ENCODE measurements around the gene RPL22. TPM values are rescaled to one million over a fixed set of nuclear protein-coding genes. Genes with fewer than 3 reads are reported as not detected.

Gene RPL22
- total and polyA plus RNA-seq, 2 of the 13 experiments (the other 11 are each of a cell fraction or from before 2014, with no cell fraction given): 214 to 545 TPM

DNA sequence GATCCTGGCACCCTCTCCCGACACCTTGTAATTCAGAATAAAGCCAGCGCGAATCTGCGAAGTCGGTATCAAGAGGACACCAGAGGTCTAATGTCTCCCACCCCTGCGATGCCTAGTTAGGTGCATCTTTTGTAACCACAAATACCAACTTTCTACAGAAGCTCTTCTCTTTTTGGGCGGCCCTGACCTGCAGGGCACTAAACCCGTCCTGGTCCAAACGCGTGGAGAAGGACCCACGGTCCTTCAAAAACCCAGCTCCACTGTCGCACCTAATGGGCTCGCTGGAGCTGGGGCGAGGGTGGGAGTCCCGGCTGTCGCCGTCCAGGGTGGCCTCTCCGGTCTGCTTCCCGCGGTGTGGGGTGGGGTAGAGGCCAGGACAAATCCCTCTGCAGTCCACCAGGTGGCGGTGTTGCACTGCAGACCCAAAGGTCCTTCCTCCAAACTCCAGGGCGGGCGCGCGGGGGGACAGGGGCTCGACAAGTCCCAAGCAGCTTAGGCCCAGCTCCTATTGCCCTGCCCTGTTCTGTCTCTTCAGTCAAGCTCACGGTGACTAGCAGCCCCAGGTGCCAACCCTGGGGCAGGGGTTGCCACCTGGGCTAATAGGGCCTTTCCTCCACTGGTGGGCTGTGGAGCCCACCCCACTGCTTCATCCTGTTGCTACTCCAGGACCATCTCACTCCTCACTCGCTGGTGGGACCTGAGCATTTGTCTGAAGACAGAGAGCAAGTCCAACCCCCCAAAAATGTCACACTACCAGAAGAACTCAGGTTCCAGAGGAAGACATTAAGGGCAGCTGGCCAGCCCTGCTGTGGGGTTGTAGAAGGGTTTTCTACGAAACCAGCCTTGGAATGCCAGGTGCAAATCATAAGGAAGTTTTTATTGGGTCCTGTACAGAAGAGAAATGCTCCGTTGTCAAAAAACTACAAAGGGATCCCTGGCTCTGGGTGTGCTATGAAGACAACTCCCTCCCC, 47.4 kb upstream of the RPL22 start (continued):
- TF ChIP-seq, protein P1, sequence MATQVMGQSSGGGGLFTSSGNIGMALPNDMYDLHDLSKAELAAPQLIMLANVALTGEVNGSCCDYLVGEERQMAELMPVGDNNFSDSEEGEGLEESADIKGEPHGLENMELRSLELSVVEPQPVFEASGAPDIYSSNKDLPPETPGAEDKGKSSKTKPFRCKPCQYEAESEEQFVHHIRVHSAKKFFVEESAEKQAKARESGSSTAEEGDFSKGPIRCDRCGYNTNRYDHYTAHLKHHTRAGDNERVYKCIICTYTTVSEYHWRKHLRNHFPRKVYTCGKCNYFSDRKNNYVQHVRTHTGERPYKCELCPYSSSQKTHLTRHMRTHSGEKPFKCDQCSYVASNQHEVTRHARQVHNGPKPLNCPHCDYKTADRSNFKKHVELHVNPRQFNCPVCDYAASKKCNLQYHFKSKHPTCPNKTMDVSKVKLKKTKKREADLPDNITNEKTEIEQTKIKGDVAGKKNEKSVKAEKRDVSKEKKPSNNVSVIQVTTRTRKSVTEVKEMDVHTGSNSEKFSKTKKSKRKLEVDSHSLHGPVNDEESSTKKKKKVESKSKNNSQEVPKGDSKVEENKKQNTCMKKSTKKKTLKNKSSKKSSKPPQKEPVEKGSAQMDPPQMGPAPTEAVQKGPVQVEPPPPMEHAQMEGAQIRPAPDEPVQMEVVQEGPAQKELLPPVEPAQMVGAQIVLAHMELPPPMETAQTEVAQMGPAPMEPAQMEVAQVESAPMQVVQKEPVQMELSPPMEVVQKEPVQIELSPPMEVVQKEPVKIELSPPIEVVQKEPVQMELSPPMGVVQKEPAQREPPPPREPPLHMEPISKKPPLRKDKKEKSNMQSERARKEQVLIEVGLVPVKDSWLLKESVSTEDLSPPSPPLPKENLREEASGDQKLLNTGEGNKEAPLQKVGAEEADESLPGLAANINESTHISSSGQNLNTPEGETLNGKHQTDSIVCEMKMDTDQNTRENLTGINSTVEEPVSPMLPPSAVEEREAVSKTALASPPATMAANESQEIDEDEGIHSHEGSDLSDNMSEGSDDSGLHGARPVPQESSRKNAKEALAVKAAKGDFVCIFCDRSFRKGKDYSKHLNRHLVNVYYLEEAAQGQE (IDR thresholded peaks at IDR 0.05; ENCODE audit: borderline replicate concordance in 1 of 2, low read depth in 1 of 2, low read length in 2 of 2): peak; percentile 18 to 71; a peak in 3 of 4 replicates
- no peak for TF ChIP-seq ZFY (CRISPR knock-in tag; IDR thresholded peaks at IDR 0.05)
- TF ChIP-seq ZNF274 (CRISPR knock-in tag; IDR thresholded peaks at IDR 0.05): no peak
- peak; percentile 59; the same call in 1 of the 2 replicates for TF ChIP-seq CBFB (CRISPR knock-in tag; IDR thresholded peaks at IDR 0.05)
- TF ChIP-seq, protein P2, sequence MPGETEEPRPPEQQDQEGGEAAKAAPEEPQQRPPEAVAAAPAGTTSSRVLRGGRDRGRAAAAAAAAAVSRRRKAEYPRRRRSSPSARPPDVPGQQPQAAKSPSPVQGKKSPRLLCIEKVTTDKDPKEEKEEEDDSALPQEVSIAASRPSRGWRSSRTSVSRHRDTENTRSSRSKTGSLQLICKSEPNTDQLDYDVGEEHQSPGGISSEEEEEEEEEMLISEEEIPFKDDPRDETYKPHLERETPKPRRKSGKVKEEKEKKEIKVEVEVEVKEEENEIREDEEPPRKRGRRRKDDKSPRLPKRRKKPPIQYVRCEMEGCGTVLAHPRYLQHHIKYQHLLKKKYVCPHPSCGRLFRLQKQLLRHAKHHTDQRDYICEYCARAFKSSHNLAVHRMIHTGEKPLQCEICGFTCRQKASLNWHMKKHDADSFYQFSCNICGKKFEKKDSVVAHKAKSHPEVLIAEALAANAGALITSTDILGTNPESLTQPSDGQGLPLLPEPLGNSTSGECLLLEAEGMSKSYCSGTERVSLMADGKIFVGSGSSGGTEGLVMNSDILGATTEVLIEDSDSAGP (CRISPR knock-in tag; IDR thresholded peaks at IDR 0.05; ENCODE audit: borderline replicate concordance): peak; percentile 36; the same call in 1 of the 2 replicates
- TF ChIP-seq CREM (IDR thresholded peaks at IDR 0.05): no peak
- no peak for TF ChIP-seq CREM (CRISPR knock-in tag; IDR thresholded peaks at IDR 0.05)
- TF ChIP-seq ZNF350 (CRISPR knock-in tag; IDR thresholded peaks at IDR 0.05; ENCODE audit: borderline replicate concordance, low read depth): peak; percentile 18; the same call in 1 of the 2 replicates
- TF ChIP-seq, protein P3, sequence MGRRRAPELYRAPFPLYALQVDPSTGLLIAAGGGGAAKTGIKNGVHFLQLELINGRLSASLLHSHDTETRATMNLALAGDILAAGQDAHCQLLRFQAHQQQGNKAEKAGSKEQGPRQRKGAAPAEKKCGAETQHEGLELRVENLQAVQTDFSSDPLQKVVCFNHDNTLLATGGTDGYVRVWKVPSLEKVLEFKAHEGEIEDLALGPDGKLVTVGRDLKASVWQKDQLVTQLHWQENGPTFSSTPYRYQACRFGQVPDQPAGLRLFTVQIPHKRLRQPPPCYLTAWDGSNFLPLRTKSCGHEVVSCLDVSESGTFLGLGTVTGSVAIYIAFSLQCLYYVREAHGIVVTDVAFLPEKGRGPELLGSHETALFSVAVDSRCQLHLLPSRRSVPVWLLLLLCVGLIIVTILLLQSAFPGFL (CRISPR knock-in tag; IDR thresholded peaks at IDR 0.05): no peak
- TF ChIP-seq ZZZ3 (CRISPR knock-in tag; IDR thresholded peaks at IDR 0.05; ENCODE audit: borderline replicate concordance): no peak
- TF ChIP-seq, protein P4, sequence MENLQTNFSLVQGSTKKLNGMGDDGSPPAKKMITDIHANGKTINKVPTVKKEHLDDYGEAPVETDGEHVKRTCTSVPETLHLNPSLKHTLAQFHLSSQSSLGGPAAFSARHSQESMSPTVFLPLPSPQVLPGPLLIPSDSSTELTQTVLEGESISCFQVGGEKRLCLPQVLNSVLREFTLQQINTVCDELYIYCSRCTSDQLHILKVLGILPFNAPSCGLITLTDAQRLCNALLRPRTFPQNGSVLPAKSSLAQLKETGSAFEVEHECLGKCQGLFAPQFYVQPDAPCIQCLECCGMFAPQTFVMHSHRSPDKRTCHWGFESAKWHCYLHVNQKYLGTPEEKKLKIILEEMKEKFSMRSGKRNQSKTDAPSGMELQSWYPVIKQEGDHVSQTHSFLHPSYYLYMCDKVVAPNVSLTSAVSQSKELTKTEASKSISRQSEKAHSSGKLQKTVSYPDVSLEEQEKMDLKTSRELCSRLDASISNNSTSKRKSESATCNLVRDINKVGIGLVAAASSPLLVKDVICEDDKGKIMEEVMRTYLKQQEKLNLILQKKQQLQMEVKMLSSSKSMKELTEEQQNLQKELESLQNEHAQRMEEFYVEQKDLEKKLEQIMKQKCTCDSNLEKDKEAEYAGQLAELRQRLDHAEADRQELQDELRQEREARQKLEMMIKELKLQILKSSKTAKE (CRISPR knock-in tag; IDR thresholded peaks at IDR 0.05; ENCODE audit: borderline replicate concordance): no peak
- TF ChIP-seq ZNF780A (CRISPR knock-in tag; IDR thresholded peaks at IDR 0.05): no peak
- TF ChIP-seq SMAD9 (CRISPR knock-in tag; IDR thresholded peaks at IDR 0.05): no peak
- TF ChIP-seq ERF (CRISPR knock-in tag; IDR thresholded peaks at IDR 0.05): 0 out of 2 replicates have a peak, but pooled peaks have one; percentile 28
- TF ChIP-seq ZNF317 (CRISPR knock-in tag; IDR thresholded peaks at IDR 0.05): no peak
- TF ChIP-seq, protein P5, sequence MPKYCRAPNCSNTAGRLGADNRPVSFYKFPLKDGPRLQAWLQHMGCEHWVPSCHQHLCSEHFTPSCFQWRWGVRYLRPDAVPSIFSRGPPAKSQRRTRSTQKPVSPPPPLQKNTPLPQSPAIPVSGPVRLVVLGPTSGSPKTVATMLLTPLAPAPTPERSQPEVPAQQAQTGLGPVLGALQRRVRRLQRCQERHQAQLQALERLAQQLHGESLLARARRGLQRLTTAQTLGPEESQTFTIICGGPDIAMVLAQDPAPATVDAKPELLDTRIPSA (CRISPR knock-in tag; IDR thresholded peaks at IDR 0.05; ENCODE audit: borderline replicate concordance): no peak
- no peak for TF ChIP-seq ZNF329 (CRISPR knock-in tag; IDR thresholded peaks at IDR 0.05; ENCODE audit: low read depth)
- TF ChIP-seq PHF20 (CRISPR knock-in tag; IDR thresholded peaks at IDR 0.05): 0 out of 2 replicates have a peak, but pooled peaks have one; percentile 14
- no peak for TF ChIP-seq ZNF263 (CRISPR knock-in tag; IDR thresholded peaks at IDR 0.05)
